ENCODE results near the gene LRRC4B. TPM values are rescaled to one million over a fixed set of nuclear protein-coding genes. Genes with fewer than 3 reads are reported as not detected.

The LRRC4B gene
- total and polyA plus RNA-seq, 2 of the 13 experiments (the other 11 are each of a cell fraction or from before 2014, with no cell fraction given) = not detected

DNA sequence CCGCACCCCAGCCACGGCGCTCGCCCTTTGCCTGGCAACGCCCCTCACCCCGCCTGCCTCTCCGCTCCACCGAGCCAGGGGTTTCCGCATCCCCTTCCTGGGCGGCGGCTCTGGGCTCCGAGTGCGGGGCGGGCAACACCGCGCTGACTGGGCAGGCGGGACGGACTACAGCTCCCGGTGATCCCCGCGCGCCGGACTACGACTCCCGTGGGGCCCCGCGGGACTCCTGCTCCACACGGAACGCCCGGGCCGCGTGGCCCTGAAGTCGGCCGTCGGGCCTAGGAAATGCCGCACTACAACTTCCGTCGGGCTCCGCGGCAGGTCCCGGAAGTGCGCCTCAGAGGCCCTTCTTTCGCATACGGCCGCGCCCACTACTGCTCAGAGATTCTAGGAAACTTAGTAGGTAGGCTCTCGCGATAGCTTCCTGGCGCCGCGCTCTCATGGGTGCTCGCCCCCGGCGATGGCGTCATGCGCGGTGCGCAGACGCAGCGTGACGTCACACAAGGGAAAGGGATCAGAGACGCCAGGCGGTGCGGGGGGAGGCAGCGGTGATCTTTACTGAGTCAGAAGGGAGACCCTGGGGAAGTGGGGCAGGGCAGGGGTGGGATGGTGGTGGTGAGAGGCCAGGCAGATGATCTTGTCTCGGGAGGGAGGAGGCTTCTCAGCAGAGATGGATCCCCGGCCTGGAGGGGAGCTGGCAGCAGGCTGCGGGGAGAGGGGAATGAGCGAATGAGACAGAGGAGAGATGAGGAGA lies 57.0 kb downstream of the LRRC4B start, which contains the start of gene JOSD2 (continued):
- no peak for TF ChIP-seq ZNF407 (CRISPR knock-in tag; IDR thresholded peaks at IDR 0.05; ENCODE audit: not compliant biosample characterization)
- TF ChIP-seq, protein P1, sequence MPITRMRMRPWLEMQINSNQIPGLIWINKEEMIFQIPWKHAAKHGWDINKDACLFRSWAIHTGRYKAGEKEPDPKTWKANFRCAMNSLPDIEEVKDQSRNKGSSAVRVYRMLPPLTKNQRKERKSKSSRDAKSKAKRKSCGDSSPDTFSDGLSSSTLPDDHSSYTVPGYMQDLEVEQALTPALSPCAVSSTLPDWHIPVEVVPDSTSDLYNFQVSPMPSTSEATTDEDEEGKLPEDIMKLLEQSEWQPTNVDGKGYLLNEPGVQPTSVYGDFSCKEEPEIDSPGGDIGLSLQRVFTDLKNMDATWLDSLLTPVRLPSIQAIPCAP (CRISPR knock-in tag; IDR thresholded peaks at IDR 0.05; ENCODE audit: low read depth) = no peak
- TF ChIP-seq ELF1 (CRISPR knock-in tag; IDR thresholded peaks at IDR 0.05) = peak; percentile 95
- TF ChIP-seq MED1 (CRISPR knock-in tag; IDR thresholded peaks at IDR 0.05) = no peak
- TF ChIP-seq TARDBP (CRISPR knock-in tag; IDR thresholded peaks at IDR 0.05) = no peak
- TF ChIP-seq TCF7L2 (IDR thresholded peaks at IDR 0.05; ENCODE audit: low read depth, low read length) = no peak
- TF ChIP-seq PAXIP1 (CRISPR knock-in tag; conservative IDR thresholded peaks at IDR 0.05) = no peak
- TF ChIP-seq ZFP1 (CRISPR knock-in tag; IDR thresholded peaks at IDR 0.05) = no peak
- no peak for TF ChIP-seq PAX8 (CRISPR knock-in tag; IDR thresholded peaks at IDR 0.05; ENCODE audit: borderline replicate concordance)
- TF ChIP-seq ZNF543 (CRISPR knock-in tag; IDR thresholded peaks at IDR 0.05) = no peak
- peak; percentile 45; the same call in 1 of the 3 replicates for TF ChIP-seq MXI1 (IDR thresholded peaks at IDR 0.05; ENCODE audit: borderline replicate concordance, low read depth, low read length)
- no peak for TF ChIP-seq ATF6 (CRISPR knock-in tag; conservative IDR thresholded peaks at IDR 0.05)
- TF ChIP-seq ZNF598 (CRISPR knock-in tag; IDR thresholded peaks at IDR 0.05; ENCODE audit: borderline replicate concordance) = no peak
- no peak for TF ChIP-seq MIXL1 (CRISPR knock-in tag; IDR thresholded peaks at IDR 0.05)
- TF ChIP-seq HNRNPH1 (optimal IDR thresholded peaks at IDR 0.05; ENCODE audit: low read depth, low read length) = no peak
- TF ChIP-seq POLR2A (IDR thresholded peaks at IDR 0.05; ENCODE audit: insufficient read depth in 1 of 2, low read depth in 2 of 2, low read length in 2 of 2) = peak in 1 of 2 experiments; percentile 48; a peak in 1 of 4 replicates

Measured in HepG2 (cell line).